ENCODE data around the gene ASXL1.

- TF ChIP-seq CTCF (IDR thresholded peaks at IDR 0.05 in 8 of 11, conservative IDR thresholded peaks at IDR 0.05 in 3 of 11) (no peak), POLR2A (IDR thresholded peaks at IDR 0.05) (no peak)
These were observed 112.8 kb downstream of the ASXL1 start for GRCh38 chr20:32470940-32471339.
